PFSK-1 (cell line): Measurements from ENCODE around the gene EMX1.

Source experiments
- FOXP2 ChIP-seq: optimal IDR thresholded peaks from 2 replicates; pipeline ENCODE3; 2011; ENCODE audit warnings: borderline replicate concordance, control low read depth, inconsistent platforms; ENCODE audit not compliant: insufficient read depth; ENCODE audit errors: extremely low read length, extremely low read depth
- POLR2AphosphoS5 ChIP-seq: IDR thresholded peaks from 2 replicates; pipeline ENCODE4 v1.6.1; 2012; ENCODE audit warnings: low read depth, mild to moderate bottlenecking, control low read depth, low read length, moderate library complexity
- REST ChIP-seq, 2 experiments: IDR thresholded peaks; 2 replicates each; pipeline versions ENCODE4 v1.6.1 to v1.8.0; 2011 to 2012; ENCODE audit warnings: low read depth in 2 of 2, low read length in 2 of 2, control low read depth in 1 of 2, inconsistent platforms in 1 of 2, mild to moderate bottlenecking in 1 of 2, moderate library complexity in 1 of 2; ENCODE audit not compliant: insufficient read depth in 1 of 2
- SIN3A ChIP-seq: IDR thresholded peaks from 2 replicates; pipeline ENCODE4 v1.6.1; 2012; ENCODE audit warnings: mild to moderate bottlenecking, low read length, moderate library complexity, borderline replicate concordance; ENCODE audit not compliant: insufficient read depth
- TAF1 ChIP-seq: IDR thresholded peaks from 2 replicates; pipeline ENCODE4 v1.6.1; 2012; ENCODE audit warnings: low read length, control low read depth, borderline replicate concordance; ENCODE audit not compliant: insufficient read depth

- no peak for TF ChIP-seq POLR2AphosphoS5
- no peak for TF ChIP-seq TAF1
- TF ChIP-seq SIN3A, result no peak
- TF ChIP-seq REST (IDR thresholded peaks at IDR 0.05; ENCODE audit: insufficient read depth in 1 of 2, low read depth in 2 of 2, low read length in 2 of 2), result no peak
- no peak for TF ChIP-seq FOXP2
These were observed 34.9 kb downstream of the EMX1 start for GRCh38 chr2:72952110-72952823.
